ENCODE results near the gene OLFM2.
"Not testable (repeated sequence)": the region's sequence is repeated elsewhere in the genome, so short reads cannot be mapped to it uniquely, and the experiment has no call there.

OLFM2 gene

DNA sequence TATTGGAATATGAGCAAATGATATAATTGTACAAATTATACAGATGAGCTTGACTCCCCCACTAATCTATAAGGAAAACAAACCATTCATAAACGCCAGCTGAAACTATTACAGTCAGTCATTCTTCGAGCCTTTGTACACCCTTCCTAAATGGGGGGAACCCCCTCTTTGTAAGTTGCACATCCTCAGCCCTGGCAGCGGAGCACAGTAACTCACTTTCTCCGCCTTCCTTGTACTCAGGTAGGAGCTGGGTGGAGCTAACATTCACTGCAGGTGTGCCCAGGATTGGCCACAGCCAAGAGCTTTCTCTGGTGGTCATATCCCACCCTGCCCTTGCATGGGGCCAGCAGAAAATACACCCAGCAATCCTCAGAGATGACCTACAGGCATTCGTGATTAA is 72.6 kb downstream of the OLFM2 start:
- no peak for DNase-seq (ENCODE audit: low spot score)
- FAIRE-seq: no peak

DNA sequence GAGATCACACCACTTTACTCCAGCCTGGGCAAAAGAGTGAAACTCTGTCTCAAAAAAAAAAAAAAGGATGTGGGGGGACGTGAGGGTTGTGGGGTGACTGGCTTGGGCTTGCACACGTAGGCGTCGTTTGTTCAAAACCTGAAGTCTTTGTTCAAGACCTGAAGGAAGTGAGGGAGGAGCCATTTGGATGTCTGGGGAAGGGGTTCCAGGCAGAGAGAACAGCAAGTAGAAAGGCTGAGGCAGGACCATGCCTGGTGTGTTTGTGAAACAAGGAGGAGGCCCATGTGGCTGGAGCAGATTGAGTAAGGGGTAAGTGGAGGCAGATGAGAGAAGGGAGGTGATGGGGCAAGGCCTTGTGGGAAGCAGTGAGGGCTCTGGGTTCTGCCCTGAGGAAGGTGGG is 73.4 kb downstream of the OLFM2 start:
- no peak for DNase-seq (ENCODE audit: low spot score)
- no peak for FAIRE-seq

DNA sequence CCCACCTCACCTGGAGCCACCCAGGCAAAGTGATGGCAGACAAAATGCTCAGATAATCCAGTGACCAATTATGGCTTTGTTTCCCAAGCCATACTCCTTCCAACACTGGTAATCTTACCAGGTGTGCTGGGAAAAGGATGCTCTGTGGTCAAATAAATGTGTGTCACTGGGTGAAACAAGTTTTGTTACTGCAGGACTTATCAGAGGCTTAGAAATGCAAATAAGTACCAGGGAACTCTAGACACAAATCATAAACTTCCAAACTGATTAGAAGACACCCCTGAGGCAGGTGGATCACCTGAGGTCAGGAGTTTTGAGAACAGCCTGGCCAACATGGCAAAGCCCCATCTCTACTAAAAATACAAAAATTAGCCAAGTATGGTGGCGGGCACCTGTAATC is 74.8 kb downstream of the OLFM2 start:
- DNase-seq (ENCODE audit: low spot score): no peak
- FAIRE-seq: no peak

DNA sequence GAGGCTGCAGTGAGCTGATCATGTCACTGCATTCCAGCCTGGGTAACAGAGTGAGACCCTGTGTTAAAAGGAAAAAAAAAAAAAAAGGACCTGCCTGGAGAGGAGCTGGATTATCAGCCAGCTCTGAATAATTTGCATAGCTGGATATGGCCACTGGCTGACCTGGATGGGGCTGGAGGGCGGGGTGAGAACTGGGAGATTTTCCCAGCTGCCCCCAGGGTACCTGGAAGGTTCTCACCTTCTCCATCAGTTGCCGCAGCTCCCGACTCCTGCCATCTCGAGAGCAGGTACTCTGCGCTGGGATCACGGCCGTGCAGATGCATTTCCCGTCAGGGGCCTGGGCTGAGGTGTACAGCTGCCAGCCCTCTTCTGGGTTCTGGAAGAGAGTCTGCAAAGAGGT is 75.9 kb downstream of the OLFM2 start:
- FAIRE-seq (no peak), DNase-seq (ENCODE audit: low spot score) (no peak)

- FAIRE-seq: no peak
Observed at GRCh38 chr19:9858766-9859165, 77.5 kb downstream of the OLFM2 start.

DNA sequence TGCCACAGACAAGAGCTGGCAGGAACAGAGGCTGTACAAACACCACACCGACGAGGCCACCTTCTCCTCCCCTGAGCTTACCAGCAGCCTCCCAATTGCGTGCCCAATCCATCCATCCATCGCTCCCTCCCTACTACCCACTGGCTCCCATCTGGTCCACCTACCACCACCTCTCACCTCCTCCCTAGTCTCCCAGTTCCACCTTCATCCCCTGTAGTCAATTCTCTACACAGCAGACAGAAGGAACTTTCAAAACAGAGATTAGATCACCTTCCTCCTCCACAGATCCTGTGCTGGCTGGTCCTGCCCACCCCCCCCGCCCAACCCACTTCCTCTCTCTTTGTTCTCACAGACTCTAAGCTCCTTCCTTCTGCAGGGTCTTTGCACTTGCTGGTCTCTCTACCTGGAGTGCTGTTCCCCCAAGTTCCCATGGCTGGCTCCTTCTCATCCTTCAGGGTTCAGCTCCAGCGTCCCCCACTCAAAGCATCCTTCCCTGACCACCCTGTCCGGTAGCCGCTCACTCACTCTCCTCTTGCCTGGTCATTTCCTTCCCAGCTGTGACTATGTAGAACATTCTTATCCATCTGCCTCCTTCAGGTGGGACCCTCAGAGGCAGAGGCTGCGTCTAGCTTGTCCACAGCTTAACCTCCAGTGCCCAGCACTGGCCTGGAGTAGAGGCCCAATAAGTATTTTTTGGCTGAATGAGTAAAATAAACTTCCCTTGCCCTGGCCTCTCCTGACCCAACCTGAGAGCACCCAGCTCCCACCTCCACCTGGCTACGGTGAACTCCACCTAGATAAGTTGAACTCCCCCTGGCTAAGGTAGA is 78.2 kb downstream of the OLFM2 start:
- FAIRE-seq (no peak), DNase-seq (ENCODE audit: low spot score) (no peak)

More at GRCh38 chr19:9858766-9859165, 77.5 kb downstream of the OLFM2 start:
- DNase-seq (ENCODE audit: low spot score): no peak

GRCh38 chr19:9857076-9857721 is 79.1 kb downstream of the OLFM2 start:
- FAIRE-seq: no peak
- DNase-seq (ENCODE audit: low spot score): no peak

DNA sequence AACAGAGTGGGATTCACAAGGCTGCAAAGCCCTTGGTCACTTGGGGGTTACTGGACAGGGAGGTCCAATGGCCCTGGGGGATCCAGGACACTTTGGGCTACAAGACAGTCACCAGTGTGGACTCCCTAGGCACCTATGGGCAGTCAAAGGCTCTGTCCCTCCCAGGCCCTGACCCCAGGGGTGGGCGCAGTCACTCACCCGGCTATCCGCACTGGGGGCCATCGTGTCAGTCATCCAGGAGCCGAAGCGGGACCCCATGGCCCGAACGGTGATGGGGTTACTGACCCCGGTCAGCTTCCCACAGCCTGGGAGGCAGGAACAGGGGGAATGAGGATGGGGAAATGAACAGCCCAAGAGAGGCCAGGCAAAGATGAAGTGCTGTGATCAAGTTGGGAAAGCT is 79.7 kb downstream of the OLFM2 start:
- no peak for FAIRE-seq

DNA sequence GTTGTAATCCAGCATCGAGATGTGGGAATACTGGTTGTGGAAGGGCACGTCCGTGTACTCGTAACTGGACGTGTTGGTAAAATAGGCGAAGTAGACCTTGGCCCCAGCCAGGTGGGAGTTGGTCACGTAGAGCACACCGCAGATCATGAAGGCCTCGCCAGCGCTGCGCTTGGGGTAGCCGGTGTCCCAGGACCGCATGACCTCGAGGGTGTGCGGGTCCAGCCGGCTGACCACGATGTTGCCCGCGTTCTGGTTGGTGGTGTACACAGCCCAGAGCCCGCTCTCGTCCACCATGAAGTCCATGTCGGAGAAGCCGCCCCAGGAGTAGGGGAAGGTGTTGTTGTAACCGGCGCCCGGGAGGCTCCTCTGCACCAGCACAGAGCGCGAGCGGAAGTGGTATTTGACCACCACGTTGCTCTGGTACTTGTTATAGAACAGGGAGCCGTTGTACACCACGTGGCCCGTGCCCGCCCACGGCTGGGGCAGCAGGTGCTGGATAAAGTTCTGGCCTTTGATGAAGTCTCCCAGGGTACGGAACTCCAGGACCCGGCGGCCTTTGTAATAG is 82.0 kb downstream of the OLFM2 start:
- DNase-seq (ENCODE audit: low spot score) (no peak), FAIRE-seq (no peak)

More for the DNA sequence above, 79.7 kb downstream of the OLFM2 start:
- no peak for DNase-seq (ENCODE audit: low spot score)

- no peak for DNase-seq (ENCODE audit: low spot score)
Observed at GRCh38 chr19:9850235-9850959, 85.9 kb downstream of the OLFM2 start.

GRCh38 chr19:9849791-9850190 is 86.5 kb downstream of the OLFM2 start:
- DNase-seq (ENCODE audit: low spot score) (no peak), FAIRE-seq (no peak)

More at GRCh38 chr19:9850235-9850959, 85.9 kb downstream of the OLFM2 start:
- FAIRE-seq: no peak

- FAIRE-seq (no peak), DNase-seq (ENCODE audit: low spot score) (no peak)
Observed at GRCh38 chr19:9848762-9849161, 87.6 kb downstream of the OLFM2 start.

DNA sequence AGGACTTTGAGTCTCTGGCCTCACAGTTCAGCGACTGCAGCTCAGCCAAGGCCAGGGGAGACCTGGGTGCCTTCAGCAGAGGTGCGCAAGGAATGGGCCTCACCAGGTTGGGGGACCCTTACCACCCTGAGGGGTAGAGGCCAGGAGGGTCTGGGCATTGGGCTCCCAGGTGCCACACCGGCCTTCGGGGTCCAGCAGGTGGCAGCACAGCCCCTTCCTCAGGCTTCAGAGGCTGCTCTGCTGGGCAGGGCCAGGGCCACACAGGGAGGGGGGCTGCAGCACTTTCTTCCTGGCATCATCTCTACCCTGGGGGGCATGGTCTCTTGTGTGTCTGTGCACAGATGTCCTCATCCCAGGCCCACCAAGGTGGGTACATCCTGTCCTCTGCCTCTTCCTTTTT is 88.3 kb downstream of the OLFM2 start:
- FAIRE-seq (no peak), DNase-seq (ENCODE audit: low spot score) (no peak)

DNA sequence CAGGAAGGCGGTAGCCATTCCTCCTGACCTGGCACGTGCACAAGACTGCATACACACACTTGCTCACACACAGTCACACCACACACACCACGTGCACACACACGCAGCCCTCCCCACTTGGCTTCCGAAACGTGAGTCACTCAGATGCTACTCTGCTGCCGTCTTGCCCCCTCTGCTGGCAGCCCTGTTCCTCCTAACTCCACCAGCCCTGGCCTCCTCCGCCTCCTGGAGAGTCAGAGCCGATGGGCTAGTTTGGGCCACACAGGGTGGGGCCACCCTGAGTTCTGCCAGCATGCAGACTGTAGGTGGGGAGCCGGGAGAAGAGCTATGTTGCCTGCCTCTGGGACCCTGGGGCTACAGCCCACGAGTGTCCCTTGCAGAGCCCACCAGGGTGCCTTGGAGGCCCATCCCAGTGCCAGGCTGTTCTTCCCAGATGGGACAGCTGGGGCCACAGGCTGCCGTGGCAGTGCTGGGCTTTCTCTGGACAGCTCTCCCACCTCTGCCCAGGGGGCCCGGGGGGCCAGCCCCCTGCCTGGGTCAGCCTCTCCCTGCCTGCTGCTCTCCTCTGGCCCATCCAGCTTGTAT is 89.1 kb downstream of the OLFM2 start:
- FAIRE-seq (peak; percentile 37), DNase-seq (ENCODE audit: low spot score) (peak; percentile 79)

- not testable (repeated sequence) for DNase-seq (ENCODE audit: low spot score); FAIRE-seq
Observed at GRCh38 chr19:9843626-9844273, 92.6 kb downstream of the OLFM2 start.

GRCh38 chr19:9842834-9843625 is 93.3 kb downstream of the OLFM2 start:
- DNase-seq (ENCODE audit: low spot score) (no peak), FAIRE-seq (no peak)

DNA sequence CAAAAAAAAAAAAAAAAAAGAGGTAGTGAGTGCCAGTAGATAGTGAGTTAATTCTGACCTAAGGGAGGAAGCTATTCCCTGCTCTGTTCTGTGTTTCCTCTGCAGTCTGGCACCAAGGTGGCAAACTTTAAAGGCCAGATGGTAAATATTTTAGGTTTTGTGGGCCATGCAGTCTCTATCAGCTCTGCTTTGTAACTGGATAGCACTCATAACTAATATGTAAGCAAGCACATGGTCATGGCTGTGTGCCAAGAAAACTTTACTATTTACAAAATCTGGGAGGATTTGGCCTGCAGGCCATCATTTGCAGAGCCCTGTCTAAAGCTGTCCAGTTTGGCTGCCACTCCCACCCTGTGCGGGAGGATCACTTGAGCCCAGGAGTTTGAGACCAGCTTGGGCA is 96.9 kb downstream of the OLFM2 start:
- FAIRE-seq (no peak), DNase-seq (ENCODE audit: low spot score) (no peak)

DNA sequence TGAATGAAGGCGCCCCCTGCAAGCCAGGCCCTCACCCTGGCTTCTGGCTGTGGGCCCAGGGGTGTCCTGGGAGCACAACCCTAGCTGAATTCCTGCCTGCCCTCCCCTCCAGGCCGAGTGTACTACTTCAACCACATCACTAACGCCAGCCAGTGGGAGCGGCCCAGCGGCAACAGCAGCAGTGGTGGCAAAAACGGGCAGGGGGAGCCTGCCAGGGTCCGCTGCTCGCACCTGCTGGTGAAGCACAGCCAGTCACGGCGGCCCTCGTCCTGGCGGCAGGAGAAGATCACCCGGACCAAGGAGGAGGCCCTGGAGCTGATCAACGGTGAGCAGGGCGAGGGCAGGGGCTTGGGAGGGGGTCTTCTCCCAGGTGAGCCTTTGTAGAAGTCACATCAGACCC is 98.0 kb downstream of the OLFM2 start:
- FAIRE-seq (no peak), DNase-seq (ENCODE audit: low spot score) (no peak)

GRCh38 chr19:9836021-9836420 is 100.3 kb downstream of the OLFM2 start:
- FAIRE-seq: no peak
- DNase-seq (ENCODE audit: low spot score): no peak

GRCh38 chr19:9835507-9835949 is 100.8 kb downstream of the OLFM2 start:
- FAIRE-seq: no peak
- no peak for DNase-seq (ENCODE audit: low spot score)
